Spleen (tissue), 11 donors: ENCODE results near the gene ARFGEF3. TPM values are rescaled to one million over a fixed set of nuclear protein-coding genes. Genes with fewer than 3 reads are reported as not detected.

Source experiments
- DNase-seq: peaks from one replicate; pipeline ENCODE4 v3.0.0-alpha.2; 2020
- H3K27ac ChIP-seq, 8 donors: fragments of 200-600 bp; sonication (generic) in 7 of 8; 1 replicate in 4 of 8; 2 replicates in 4 of 8; pipeline versions ENCODE4 v1.5.0 to v1.8.0; 2016 to 2021; ENCODE audit warnings: inconsistent platforms in 4 of 8, mild to moderate bottlenecking in 4 of 8, moderate library complexity in 1 of 8
- H3K27me3 ChIP-seq, 7 donors: fragments of 200-600 bp; sonication (generic) in 6 of 7; replicated peaks in 1 of 7; 1 replicate in 4 of 7; 2 replicates in 3 of 7; pipeline versions ENCODE4 v1.5.0 to v1.8.0; 2016 to 2021; ENCODE audit warnings: inconsistent platforms in 3 of 7, mild to moderate bottlenecking in 1 of 7
- H3K36me3 ChIP-seq, 6 donors: fragments of 200-600 bp; sonication (generic) in 5 of 6; 1 replicate in 4 of 6; 2 replicates in 2 of 6; pipeline versions ENCODE4 v1.5.0 to v1.8.0; 2016 to 2021; ENCODE audit warnings: inconsistent platforms in 2 of 6
- H3K4me1 ChIP-seq, 6 donors: fragments of 200-600 bp; sonication (generic) in 5 of 6; 1 replicate in 3 of 6; 2 replicates in 3 of 6; pipeline versions ENCODE4 v1.5.0 to v1.8.0; 2016 to 2021; ENCODE audit warnings: inconsistent platforms in 3 of 6
- H3K4me3 ChIP-seq, 8 donors: fragments of 200-600 bp; sonication (generic) in 7 of 8; 1 replicate in 4 of 8; 2 replicates in 4 of 8; pipeline versions ENCODE4 v1.5.0 to v1.8.0; 2016 to 2021; ENCODE audit warnings: inconsistent platforms in 4 of 8, mild to moderate bottlenecking in 4 of 8, moderate library complexity in 2 of 8
- H3K9me3 ChIP-seq, 8 donors: fragments of 200-600 bp; sonication (generic) in 7 of 8; 1 replicate in 4 of 8; 2 replicates in 4 of 8; pipeline versions ENCODE4 v1.5.0 to v1.8.0; 2016 to 2021; ENCODE audit warnings: inconsistent platforms in 4 of 8
- POLR2A ChIP-seq, 3 donors: fragments of 450-650 bp; IDR thresholded peaks; one replicate each; pipeline ENCODE4 v1.5.1; 2017; ENCODE audit warnings: antibody characterized with exemption in 3 of 3, mild to moderate bottlenecking in 1 of 3
- POLR2AphosphoS5 ChIP-seq, 3 donors: sonication (generic); formaldehyde crosslinking; IDR thresholded peaks; one replicate each; pipeline ENCODE4 v1.5.1; 2017; ENCODE audit warnings: antibody characterized with exemption in 3 of 3
- WGBS, 5 donors: extraction: QIAGEN DNeasy Blood & Tissue Kit in 3 of 5; methylation state at CpG; one replicate each; pipeline versions ENCODE4 v1.1.5 to v1.1.7; 2013 to 2018; 5-methylcytosine and 5-hydroxymethylcytosine counted together
- intact Hi-C: fragments of 100-400 bp; cut with DNase I; formaldehyde crosslinking; loops from one replicate; pipeline ENCODE4 v1.15.0; 2023; ENCODE audit warnings: low total_unique reads
- polyA plus RNA-seq, 3 donors: library from polyadenylated mRNA; stranded (reverse); fragments of 200-250 nt; gene quantifications; one replicate each; pipeline ENCODE4 v1.2.1, GENCODE V29; 2013
- total RNA-seq, 7 donors: library from RNA; depleted of rRNA in 3 of 7; stranded (reverse); fragments of >200 nt in 3 of 7; fragmentation: NEBNext Ultra II Directional in 4 of 7; extraction: Animal tissue kit (Norgen Biotek cat#: 25700) in 4 of 7; gene quantifications; one replicate each; pipeline versions ENCODE4 v1.1.0 to v1.2.1, GENCODE V29; 2016 to 2021
- TF ChIP-seq, protein P1 (sequence below), 11 experiments: fragments of 200-600 bp in 7 of 11; fragments of 450-650 bp in 4 of 11; sonication (generic) in 4 of 11; IDR thresholded peaks in 8 of 11; conservative IDR thresholded peaks in 3 of 11; 1 replicate in 7 of 11; 2 replicates in 4 of 11; pipeline versions ENCODE4 v1.4.0 to v1.8.0; 2016 to 2021; ENCODE audit warnings: antibody characterized with exemption in 11 of 11, inconsistent platforms in 4 of 11, mild to moderate bottlenecking in 1 of 11
- donor health status: healthy with polysubstance abuse.
- donor health status: DM: no; HTN: no; CAD: no; lungs with moderate emphysema.
- donor health status: DM: no; HTN: no; CAD: no.
- donor health status: Bipolar disorder and iron deficiency.
- donor health status: healthy.
- donor health status: DM: no; HTN: no; CAD: no.
- donor health status: DM: yes; HTN: yes; CAD: no.

Gene ARFGEF3
- total and polyA plus RNA-seq, 10 donors = 0.09 to 3.1 (median 1.7) TPM

DNA sequence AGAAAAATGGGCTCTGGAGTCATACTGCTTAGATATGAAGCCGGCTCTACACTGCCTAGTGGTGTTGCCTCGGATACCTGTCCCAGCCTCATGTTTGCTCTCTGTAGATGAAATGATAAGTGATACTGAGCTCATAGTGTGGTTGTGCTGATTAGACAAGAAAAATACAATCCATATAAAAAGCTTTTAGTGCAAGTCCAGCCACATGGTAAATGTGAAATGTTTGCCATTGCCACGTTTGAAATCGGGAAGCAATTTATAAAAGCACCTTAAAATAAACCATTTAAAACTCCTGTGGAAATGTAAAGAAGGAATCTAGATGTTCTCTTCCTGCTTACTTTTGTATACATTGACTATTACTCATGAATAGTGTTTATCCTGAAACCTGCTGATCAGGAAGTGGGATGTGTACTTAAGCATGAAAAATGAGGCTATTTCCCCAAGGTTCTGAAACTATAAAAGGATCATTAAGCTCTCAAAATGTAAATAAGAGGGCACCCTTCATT is 69.7 kb downstream of the ARFGEF3 start:
- WGBS, 5 donors = 61 to 75% (median 67%) methylated on average over 4 of the region's 4 CpGs
- intact Hi-C loops = no loop called here
- H3K27me3 ChIP-seq = peaks cover 0 to 13% (median 0%) of the 10 kb centered on the region in 7 donors
- no peak overlapping the region for H3K27ac ChIP-seq
- no peaks in the 10 kb centered on the region for H3K9me3 ChIP-seq
- TF ChIP-seq POLR2A (IDR thresholded peaks at IDR 0.05) (no peak), POLR2AphosphoS5 (IDR thresholded peaks at IDR 0.05) (no peak)
- TF ChIP-seq, protein P1, sequence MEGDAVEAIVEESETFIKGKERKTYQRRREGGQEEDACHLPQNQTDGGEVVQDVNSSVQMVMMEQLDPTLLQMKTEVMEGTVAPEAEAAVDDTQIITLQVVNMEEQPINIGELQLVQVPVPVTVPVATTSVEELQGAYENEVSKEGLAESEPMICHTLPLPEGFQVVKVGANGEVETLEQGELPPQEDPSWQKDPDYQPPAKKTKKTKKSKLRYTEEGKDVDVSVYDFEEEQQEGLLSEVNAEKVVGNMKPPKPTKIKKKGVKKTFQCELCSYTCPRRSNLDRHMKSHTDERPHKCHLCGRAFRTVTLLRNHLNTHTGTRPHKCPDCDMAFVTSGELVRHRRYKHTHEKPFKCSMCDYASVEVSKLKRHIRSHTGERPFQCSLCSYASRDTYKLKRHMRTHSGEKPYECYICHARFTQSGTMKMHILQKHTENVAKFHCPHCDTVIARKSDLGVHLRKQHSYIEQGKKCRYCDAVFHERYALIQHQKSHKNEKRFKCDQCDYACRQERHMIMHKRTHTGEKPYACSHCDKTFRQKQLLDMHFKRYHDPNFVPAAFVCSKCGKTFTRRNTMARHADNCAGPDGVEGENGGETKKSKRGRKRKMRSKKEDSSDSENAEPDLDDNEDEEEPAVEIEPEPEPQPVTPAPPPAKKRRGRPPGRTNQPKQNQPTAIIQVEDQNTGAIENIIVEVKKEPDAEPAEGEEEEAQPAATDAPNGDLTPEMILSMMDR (IDR thresholded peaks at IDR 0.05 in 8 of 11, conservative IDR thresholded peaks at IDR 0.05 in 3 of 11) = no peak
- no peak for DNase-seq
- H3K36me3 ChIP-seq = no peaks in the 10 kb centered on the region
- no peak overlapping the region for H3K4me3 ChIP-seq
- no peaks in the 10 kb centered on the region for H3K4me1 ChIP-seq

DNA sequence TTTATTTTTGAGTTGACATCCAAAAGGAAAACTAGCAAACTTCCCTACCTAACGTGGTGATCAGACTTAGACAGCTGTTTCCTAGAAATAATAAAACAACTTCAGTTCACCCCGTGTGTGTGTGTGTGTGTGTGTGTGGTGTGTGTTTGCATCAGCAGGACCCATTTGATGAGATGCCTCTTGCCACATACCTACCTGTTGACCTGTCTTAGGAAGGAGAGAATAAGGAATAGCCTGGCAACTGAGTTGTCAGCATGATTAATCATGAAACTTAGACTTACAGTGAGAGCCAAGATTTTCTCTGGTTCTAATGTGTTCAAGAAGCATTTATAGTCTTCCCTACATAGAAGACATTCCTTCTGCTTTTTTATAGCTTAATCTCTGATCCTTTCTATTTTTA is 72.6 kb downstream of the ARFGEF3 start:
- intact Hi-C loops = no loop called here
- 48 to 65% (median 62%) methylated on average over 2 of the region's 2 CpGs for WGBS, 5 donors
- Histone ChIP-seq H3K27me3 (peaks cover 0 to 14% (median 0%) of the 10 kb centered on the region in 7 donors), H3K4me3 (no peak overlapping the region), H3K9me3 (no peaks in the 10 kb centered on the region), H3K4me1 (no peaks in the 10 kb centered on the region), H3K27ac (no peak overlapping the region), H3K36me3 (no peaks in the 10 kb centered on the region)
- DNase-seq = no peak
- TF ChIP-seq, protein P1 (IDR thresholded peaks at IDR 0.05 in 8 of 11, conservative IDR thresholded peaks at IDR 0.05 in 3 of 11) = no peak
- TF ChIP-seq POLR2A (IDR thresholded peaks at IDR 0.05) (no peak), POLR2AphosphoS5 (IDR thresholded peaks at IDR 0.05) (no peak)

DNA sequence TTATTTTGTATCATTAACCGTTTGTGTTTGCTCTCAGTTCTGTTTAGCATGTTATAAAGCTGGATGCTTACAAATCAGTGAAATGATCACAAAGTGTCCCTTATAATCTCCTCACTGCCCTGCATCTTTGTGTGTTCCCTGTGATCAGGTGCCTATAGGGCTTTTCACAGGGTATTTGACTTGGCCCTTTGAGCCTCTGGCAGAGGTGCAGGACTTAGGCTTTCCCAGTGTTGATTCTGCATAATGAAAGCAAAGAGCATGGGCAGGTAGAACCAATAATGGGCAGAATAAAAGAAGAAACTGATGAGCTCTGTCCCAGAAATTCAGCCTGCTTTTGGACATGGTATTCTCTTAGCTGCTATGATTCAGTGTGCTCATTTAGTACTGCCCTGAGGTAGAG is 73.5 kb downstream of the ARFGEF3 start:
- TF ChIP-seq POLR2AphosphoS5 (IDR thresholded peaks at IDR 0.05) = no peak
- TF ChIP-seq, protein P1 (IDR thresholded peaks at IDR 0.05 in 8 of 11, conservative IDR thresholded peaks at IDR 0.05 in 3 of 11) = no peak
- no peak for TF ChIP-seq POLR2A (IDR thresholded peaks at IDR 0.05)
- Histone ChIP-seq H3K27ac (no peak overlapping the region), H3K4me1 (no peaks in the 10 kb centered on the region), H3K9me3 (no peaks in the 10 kb centered on the region), H3K36me3 (no peaks in the 10 kb centered on the region), H3K4me3 (no peak overlapping the region), H3K27me3 (peaks cover 0 to 14% (median 0%) of the 10 kb centered on the region in 7 donors)
- intact Hi-C loops = no loop called here
- 56 to 92% (median 78%) methylated on average over 1 of the region's 1 CpG for WGBS, 5 donors
- DNase-seq = no peak

DNA sequence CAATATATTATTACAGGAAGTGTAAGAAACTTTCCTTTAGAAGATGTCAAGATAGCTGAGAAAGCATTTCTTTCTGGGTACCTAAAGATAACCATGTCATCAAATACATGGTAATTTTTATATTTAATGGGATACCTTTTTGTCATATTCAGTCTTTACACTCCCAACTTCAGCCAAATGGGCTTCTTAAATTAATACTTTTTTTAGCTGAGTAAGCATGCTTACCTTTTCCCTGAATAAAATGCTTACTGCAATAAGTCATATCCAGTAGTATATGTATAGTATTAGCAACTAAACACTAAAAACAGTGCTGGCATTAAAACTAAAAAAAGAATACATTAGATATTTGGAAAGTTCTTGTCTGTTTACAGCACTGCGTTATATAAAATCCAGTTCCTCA is 74.0 kb downstream of the ARFGEF3 start:
- Histone ChIP-seq H3K27me3 (peaks cover 0 to 18% (median 0%) of the 10 kb centered on the region in 7 donors), H3K9me3 (no peaks in the 10 kb centered on the region), H3K36me3 (no peaks in the 10 kb centered on the region), H3K27ac (no peak overlapping the region), H3K4me1 (no peaks in the 10 kb centered on the region), H3K4me3 (no peak overlapping the region)
- no peak for DNase-seq
- intact Hi-C loops = no loop called here
- 75 to 92% (median 88%) methylated on average over 1 of the region's 1 CpG for WGBS, 5 donors
- no peak for TF ChIP-seq POLR2A (IDR thresholded peaks at IDR 0.05)
- TF ChIP-seq, protein P1 (IDR thresholded peaks at IDR 0.05 in 8 of 11, conservative IDR thresholded peaks at IDR 0.05 in 3 of 11) = no peak
- TF ChIP-seq POLR2AphosphoS5 (IDR thresholded peaks at IDR 0.05) = no peak
